ENCODE data around the gene CRAT.
A peak's percentile ranks its signal among the peaks of the same experiment; 100 is the strongest.
"Not testable (repeated sequence)": the region's sequence is repeated elsewhere in the genome, so short reads cannot be mapped to it uniquely, and the experiment has no call there.

Gene CRAT

GRCh38 chr9:129138476-129139232, 28.1 kb upstream of the CRAT start:
- DNase-seq (ENCODE audit: low read depth) = no peak

- DNase-seq (ENCODE audit: low read depth) = no peak
Measured at GRCh38 chr9:129138144-129138462, 27.5 kb upstream of the CRAT start.

- DNase-seq (ENCODE audit: low read depth) = no peak
Measured at GRCh38 chr9:129137292-129138143, 26.9 kb upstream of the CRAT start.

- no peak for DNase-seq (ENCODE audit: low read depth)
Measured at GRCh38 chr9:129136446-129137035, 25.9 kb upstream of the CRAT start.

- no peak for DNase-seq (ENCODE audit: low read depth)
Measured at GRCh38 chr9:129135476-129135875, 24.9 kb upstream of the CRAT start.

- DNase-seq (ENCODE audit: low read depth) = no peak
Measured at GRCh38 chr9:129133082-129133481, 22.5 kb upstream of the CRAT start.

- peak; percentile 75 for DNase-seq (ENCODE audit: low read depth)
Measured at GRCh38 chr9:129131300-129132145, 20.9 kb upstream of the CRAT start.

- DNase-seq (ENCODE audit: low read depth) = no peak
Measured at GRCh38 chr9:129130791-129131190, 20.2 kb upstream of the CRAT start.

GRCh38 chr9:129130271-129130670, 19.7 kb upstream of the CRAT start:
- DNase-seq (ENCODE audit: low read depth) = not testable (repeated sequence)

GRCh38 chr9:129128689-129129088, 18.1 kb upstream of the CRAT start:
- no peak for DNase-seq (ENCODE audit: low read depth)

- no peak for DNase-seq (ENCODE audit: low read depth)
Measured at GRCh38 chr9:129126749-129127618, 16.4 kb upstream of the CRAT start.

- DNase-seq (ENCODE audit: low read depth) = no peak
Measured at GRCh38 chr9:129125478-129125877, 14.9 kb upstream of the CRAT start.

- DNase-seq (ENCODE audit: low read depth) = no peak
Measured at GRCh38 chr9:129124506-129125069, 14.0 kb upstream of the CRAT start.

GRCh38 chr9:129122976-129123375, 12.4 kb upstream of the CRAT start:
- DNase-seq (ENCODE audit: low read depth) = not testable (repeated sequence)

- no peak for DNase-seq (ENCODE audit: low read depth)
Measured at GRCh38 chr9:129122133-129122532, 11.5 kb upstream of the CRAT start.

GRCh38 chr9:129121483-129121882, 10.9 kb upstream of the CRAT start:
- DNase-seq (ENCODE audit: low read depth) = no peak

GRCh38 chr9:129118799-129119198, 8.2 kb upstream of the CRAT start:
- no peak for DNase-seq (ENCODE audit: low read depth)

GRCh38 chr9:129113645-129114304, 3.2 kb upstream of the CRAT start:
- no peak for DNase-seq (ENCODE audit: low read depth)

- not testable (repeated sequence) for DNase-seq (ENCODE audit: low read depth)
Measured at GRCh38 chr9:129112526-129112925, 1.9 kb upstream of the CRAT start.

- no peak for DNase-seq (ENCODE audit: low read depth)
Measured at GRCh38 chr9:129111528-129112151, 1.0 kb upstream of the CRAT start.
